Astrocyte of the spinal cord (primary cell): ENCODE data around the gene TDRD10.

Experiments
- DNase-seq: peaks from one replicate; pipeline ENCODE4 v3.0.0; 2011; ENCODE audit warnings: low read depth, low spot score
- H3K4me3 ChIP-seq: 2 replicates; pipeline ENCODE4 v1.5.1; 2011; ENCODE audit warnings: low read depth, mild to moderate bottlenecking, low read length, moderate library complexity
- CTCF ChIP-seq: IDR thresholded peaks from 2 replicates; pipeline ENCODE4 v1.5.1; 2012; ENCODE audit warnings: low read depth, mild to moderate bottlenecking, low read length, inconsistent platforms
- in situ Hi-C: cut with HindIII; loops from 2 replicates; pipeline ENCODE4 v1.10.0; 2017; ENCODE audit warnings: low sequenced_read_pairs

TDRD10 gene

GRCh38 chr1:154568157-154568815 lies 66.3 kb downstream of the TDRD10 start:
- in situ Hi-C loops = no loop called here
- H3K4me3 ChIP-seq = no peak overlapping the region
- no peak for DNase-seq
- no peak for TF ChIP-seq CTCF

GRCh38 chr1:154571244-154571963 lies 69.4 kb downstream of the TDRD10 start:
- DNase-seq = no peak
- no peak for TF ChIP-seq CTCF
- in situ Hi-C loops = no loop called here
- H3K4me3 ChIP-seq = no peak overlapping the region

- H3K4me3 ChIP-seq = no peak overlapping the region
- no peak for DNase-seq
- in situ Hi-C loops = no loop called here
- no peak for TF ChIP-seq CTCF
These were observed 69.9 kb downstream of the TDRD10 start for GRCh38 chr1:154571964-154572288.

GRCh38 chr1:154572468-154573167 lies 70.6 kb downstream of the TDRD10 start:
- TF ChIP-seq CTCF = no peak
- in situ Hi-C loops = no loop called here
- no peak for DNase-seq
- no peak overlapping the region for H3K4me3 ChIP-seq

- H3K4me3 ChIP-seq = no peak overlapping the region
- TF ChIP-seq CTCF = no peak
- no peak for DNase-seq
- in situ Hi-C loops = no loop called here
These were observed 71.1 kb downstream of the TDRD10 start for GRCh38 chr1:154573168-154573510.

GRCh38 chr1:154574716-154575115 lies 72.7 kb downstream of the TDRD10 start:
- in situ Hi-C loops = no loop called here
- H3K4me3 ChIP-seq = no peak overlapping the region
- no peak for DNase-seq
- TF ChIP-seq CTCF = no peak
